Astrocyte of the spinal cord (primary cell): ENCODE measurements around the gene ACOD1.

Source experiments
- DNase-seq: peaks from one replicate; pipeline ENCODE4 v3.0.0; 2011; ENCODE audit warnings: low read depth, low spot score
- H3K4me3 ChIP-seq: 2 replicates; pipeline ENCODE4 v1.5.1; 2011; ENCODE audit warnings: low read depth, mild to moderate bottlenecking, low read length, moderate library complexity
- in situ Hi-C: cut with HindIII; loops from 2 replicates; pipeline ENCODE4 v1.10.0; 2017; ENCODE audit warnings: low sequenced_read_pairs
- TF ChIP-seq, protein P1 (sequence below): IDR thresholded peaks from 2 replicates; pipeline ENCODE4 v1.5.1; 2012; ENCODE audit warnings: low read depth, mild to moderate bottlenecking, low read length, inconsistent platforms

The ACOD1 gene

DNA sequence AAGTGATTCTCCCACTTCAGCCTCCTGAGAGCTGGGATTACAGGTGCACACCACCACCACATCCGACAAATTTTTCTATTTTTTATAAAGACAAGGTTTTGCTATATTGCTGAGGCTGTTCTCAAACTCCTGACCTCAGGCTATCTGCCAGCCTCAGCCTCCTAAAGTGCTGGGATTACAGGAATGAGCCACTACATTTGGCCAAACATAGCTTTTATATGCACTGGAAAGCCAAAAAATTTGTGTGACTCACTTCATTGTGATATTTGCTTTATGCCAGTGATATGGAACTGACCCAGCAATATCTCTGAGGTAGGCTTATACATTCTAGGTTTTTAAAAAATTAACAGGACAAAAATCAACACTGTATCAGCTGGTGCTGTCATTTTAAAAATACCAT lies 26.8 kb upstream of the ACOD1 start:
- in situ Hi-C loops: no loop called here

DNA sequence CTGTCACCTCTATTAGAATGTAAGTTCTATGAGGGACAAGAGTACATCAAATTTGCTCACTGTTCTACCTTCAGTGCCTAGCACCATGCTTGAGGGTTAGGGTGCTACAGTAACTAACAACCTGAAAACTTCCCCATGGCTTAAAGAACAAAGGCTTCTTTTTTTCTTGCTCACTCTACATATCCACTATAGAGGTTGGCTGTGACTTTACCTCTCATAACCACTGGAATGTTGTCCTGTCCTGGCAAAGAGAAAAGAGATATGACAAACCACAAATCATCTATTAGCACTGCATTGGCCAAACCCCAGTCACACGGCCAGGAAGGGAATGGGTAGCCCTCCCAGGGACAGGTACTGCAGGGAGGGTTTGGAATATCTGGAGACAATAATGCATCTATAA lies 23.2 kb upstream of the ACOD1 start:
- DNase-seq: no peak
- in situ Hi-C loops: no loop called here
- TF ChIP-seq, protein P1, sequence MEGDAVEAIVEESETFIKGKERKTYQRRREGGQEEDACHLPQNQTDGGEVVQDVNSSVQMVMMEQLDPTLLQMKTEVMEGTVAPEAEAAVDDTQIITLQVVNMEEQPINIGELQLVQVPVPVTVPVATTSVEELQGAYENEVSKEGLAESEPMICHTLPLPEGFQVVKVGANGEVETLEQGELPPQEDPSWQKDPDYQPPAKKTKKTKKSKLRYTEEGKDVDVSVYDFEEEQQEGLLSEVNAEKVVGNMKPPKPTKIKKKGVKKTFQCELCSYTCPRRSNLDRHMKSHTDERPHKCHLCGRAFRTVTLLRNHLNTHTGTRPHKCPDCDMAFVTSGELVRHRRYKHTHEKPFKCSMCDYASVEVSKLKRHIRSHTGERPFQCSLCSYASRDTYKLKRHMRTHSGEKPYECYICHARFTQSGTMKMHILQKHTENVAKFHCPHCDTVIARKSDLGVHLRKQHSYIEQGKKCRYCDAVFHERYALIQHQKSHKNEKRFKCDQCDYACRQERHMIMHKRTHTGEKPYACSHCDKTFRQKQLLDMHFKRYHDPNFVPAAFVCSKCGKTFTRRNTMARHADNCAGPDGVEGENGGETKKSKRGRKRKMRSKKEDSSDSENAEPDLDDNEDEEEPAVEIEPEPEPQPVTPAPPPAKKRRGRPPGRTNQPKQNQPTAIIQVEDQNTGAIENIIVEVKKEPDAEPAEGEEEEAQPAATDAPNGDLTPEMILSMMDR: no peak
- no peak overlapping the region for H3K4me3 ChIP-seq

More for the DNA sequence above, 26.8 kb upstream of the ACOD1 start:
- H3K4me3 ChIP-seq: no peak overlapping the region
- no peak for DNase-seq
- TF ChIP-seq, protein P1: no peak

DNA sequence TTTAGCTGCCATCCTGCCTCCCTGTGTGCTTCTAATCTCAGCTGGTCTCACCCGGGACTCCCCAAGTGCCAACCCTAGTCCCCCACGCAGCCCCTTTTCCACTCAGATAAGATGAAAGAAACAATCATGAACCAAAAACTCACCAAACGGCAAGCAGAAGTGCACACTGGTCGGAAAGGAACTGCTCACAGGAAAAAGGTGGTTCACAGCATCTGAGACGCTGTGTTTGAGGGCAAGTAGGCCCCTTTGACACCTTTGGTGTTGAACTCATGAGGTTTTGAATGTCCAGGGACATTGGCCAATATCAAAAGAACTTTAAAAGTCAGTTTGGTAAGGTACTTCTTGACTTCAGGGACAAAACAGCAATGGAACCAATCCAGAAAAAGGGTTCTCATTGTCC lies 20.4 kb upstream of the ACOD1 start:
- no peak for DNase-seq
- TF ChIP-seq, protein P1: no peak

DNA sequence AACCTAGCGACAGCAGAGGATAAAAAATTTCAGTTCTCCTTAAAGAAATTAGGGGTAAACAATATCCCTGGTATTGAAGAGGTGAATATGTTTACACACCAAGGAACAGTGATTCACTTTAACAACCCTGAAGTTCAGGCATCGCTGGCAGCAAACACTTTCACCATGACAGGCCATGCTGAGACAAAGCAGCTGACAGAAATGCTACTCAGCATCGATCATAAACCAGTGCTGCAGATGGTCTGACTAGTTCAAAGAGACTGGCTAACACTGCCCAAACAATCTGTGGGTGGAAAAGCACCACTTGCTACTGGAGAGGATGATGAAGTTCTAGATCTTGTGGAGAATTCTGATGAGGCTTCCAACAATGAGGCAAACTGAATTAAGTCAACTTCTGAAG lies 19.9 kb upstream of the ACOD1 start:
- no peak for DNase-seq
- in situ Hi-C loops: no loop called here
- no peak overlapping the region for H3K4me3 ChIP-seq
- TF ChIP-seq, protein P1: no peak

More for the DNA sequence above, 20.4 kb upstream of the ACOD1 start:
- in situ Hi-C loops: no loop called here
- H3K4me3 ChIP-seq: no peak overlapping the region

DNA sequence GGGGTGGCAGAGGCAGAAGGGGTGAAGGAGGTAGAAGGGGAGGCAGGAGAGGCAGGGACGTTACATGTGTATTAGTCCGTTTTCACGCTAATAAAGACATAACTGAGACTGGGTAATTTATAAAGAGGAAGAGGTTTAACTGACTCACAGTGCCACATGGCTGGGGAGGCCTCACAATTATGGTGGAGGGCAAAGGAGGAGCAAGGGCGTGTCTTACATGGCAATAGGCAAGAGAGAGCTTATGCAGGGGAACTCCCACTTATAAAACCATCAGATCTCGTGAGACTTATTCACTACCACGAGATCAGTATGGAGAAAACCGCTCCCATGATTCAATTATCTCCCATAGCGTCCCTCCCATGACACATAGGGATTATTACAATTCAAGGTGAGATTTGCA lies 19.0 kb upstream of the ACOD1 start:
- TF ChIP-seq, protein P1: no peak
- no peak overlapping the region for H3K4me3 ChIP-seq
- no peak for DNase-seq
- in situ Hi-C loops: no loop called here

DNA sequence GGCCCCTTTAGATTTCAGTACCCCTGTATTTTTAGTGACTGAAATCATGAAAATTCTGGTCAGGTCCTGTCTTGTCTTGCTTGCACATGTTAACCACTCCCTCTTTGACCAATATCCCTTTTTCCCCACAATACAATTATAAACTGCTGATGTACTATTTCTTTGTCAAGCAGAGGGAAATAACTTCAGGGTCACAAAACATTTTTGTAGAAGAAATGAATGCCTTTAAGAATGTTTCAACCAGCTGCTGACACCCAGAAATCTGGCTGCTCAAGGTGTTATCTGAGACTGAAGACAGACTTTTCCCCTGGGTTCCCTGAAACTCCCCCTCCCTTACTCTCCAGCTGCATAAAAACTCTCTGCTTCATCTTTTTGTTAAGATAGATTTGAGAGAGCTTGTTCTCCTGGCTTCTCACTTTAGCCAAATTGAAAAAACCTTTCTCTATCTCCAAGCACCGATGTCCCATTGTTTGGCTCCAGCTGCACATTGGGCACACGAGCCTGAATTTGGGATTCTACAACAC lies 18.4 kb upstream of the ACOD1 start:
- TF ChIP-seq, protein P1: no peak
- H3K4me3 ChIP-seq: no peak overlapping the region
- no peak for DNase-seq
- in situ Hi-C loops: no loop called here

DNA sequence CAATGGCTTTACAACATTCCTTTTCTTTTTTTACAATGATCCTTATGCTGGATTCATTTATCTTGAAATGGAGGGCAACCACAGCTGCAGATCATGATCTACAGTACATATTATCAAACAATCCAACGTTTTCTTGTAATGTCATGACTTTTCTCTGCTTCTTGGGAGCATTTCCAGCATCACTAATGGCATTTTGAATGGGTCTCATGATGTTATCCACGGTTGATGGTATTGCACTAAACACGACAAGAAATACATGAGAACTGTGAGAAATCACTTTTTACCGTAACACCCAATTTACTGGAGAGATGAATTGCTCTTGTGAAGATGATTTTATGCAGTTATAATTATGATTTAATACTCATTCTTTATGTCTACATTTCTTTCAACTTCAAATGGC lies 16.2 kb upstream of the ACOD1 start:
- DNase-seq: no peak
- in situ Hi-C loops: no loop called here
- no peak overlapping the region for H3K4me3 ChIP-seq
- TF ChIP-seq, protein P1: no peak
